CD4-positive, alpha-beta T cell (primary cell): ENCODE results near the gene WFDC1. TPM values are rescaled to one million over a fixed set of nuclear protein-coding genes. Genes with fewer than 3 reads are reported as not detected.

Experiments
- ATAC-seq: fragments of 200-7000 bp; cut with Tn5 transposase; one replicate; pipeline ENCODE4 v1.10.0; 2022; ENCODE audit warnings: mild to moderate bottlenecking; ENCODE audit not compliant: poor library complexity
- CTCF ChIA-PET: fragments of 350-600 bp; sonication (Branson Sonifier 250); formaldehyde crosslinking; loops from one replicate; lab custom pipeline; 2021; ENCODE audit warnings: antibody characterized with exemption, inconsistent platforms; lab: Charles Lee
- POLR2A ChIA-PET: fragments of 350-600 bp; sonication (Branson Sonifier 250); formaldehyde crosslinking; loops from one replicate; lab custom pipeline; 2021; ENCODE audit warnings: antibody characterized with exemption, inconsistent platforms; lab: Charles Lee
- DNase-seq, 14 experiments: peaks; one replicate each; pipeline ENCODE4 v3.0.0-alpha.2; 2013 to 2020; ENCODE audit warnings: mixed read lengths in 2 of 14
- H3K27ac ChIP-seq, 2 donors: one replicate each; pipeline versions ENCODE4 v1.5.1 to v1.7.0; 2013; ENCODE audit warnings: low read length in 2 of 2, low read depth in 1 of 2, mild to moderate bottlenecking in 1 of 2
- H3K27me3 ChIP-seq, 2 experiments: 1 replicate in 1 of 2; 2 replicates in 1 of 2; pipeline versions ENCODE4 v1.6.1 to v1.7.0; 2013; ENCODE audit warnings: low read length in 2 of 2, control low read depth in 1 of 2, mild to moderate bottlenecking in 1 of 2, moderate library complexity in 1 of 2; ENCODE audit not compliant: insufficient read depth in 2 of 2, control insufficient read depth in 1 of 2
- H3K36me3 ChIP-seq: one replicate; pipeline ENCODE4 v1.6.1; 2013; ENCODE audit warnings: low read length, control low read depth; ENCODE audit not compliant: insufficient read depth
- H3K4me1 ChIP-seq: one replicate; pipeline ENCODE4 v1.6.1; 2013; ENCODE audit warnings: low read length, control low read depth; ENCODE audit not compliant: insufficient read depth
- H3K4me3 ChIP-seq: one replicate; pipeline ENCODE4 v1.5.1; 2013; ENCODE audit warnings: mild to moderate bottlenecking, low read length, moderate library complexity
- H3K9me3 ChIP-seq, 2 experiments: 1 replicate in 1 of 2; 2 replicates in 1 of 2; pipeline versions ENCODE4 v1.6.1 to v1.7.0; 2013; ENCODE audit warnings: low read length in 2 of 2, mild to moderate bottlenecking in 2 of 2, control low read depth in 1 of 2, moderate library complexity in 1 of 2; ENCODE audit not compliant: control insufficient read depth in 1 of 2, insufficient read depth in 1 of 2
- H3K27ac Mint-ChIP-seq: one replicate; pipeline ENCODE4 v1.8.0; 2020; ENCODE audit warnings: mixed read lengths
- H3K27me3 Mint-ChIP-seq: one replicate; pipeline ENCODE4 v1.8.0; 2021; ENCODE audit warnings: mixed read lengths
- H3K36me3 Mint-ChIP-seq: one replicate; pipeline ENCODE4 v1.8.0; 2021; ENCODE audit warnings: low read depth, mixed read lengths
- H3K4me1 Mint-ChIP-seq: one replicate; pipeline ENCODE4 v1.8.0; 2021; ENCODE audit warnings: low read depth, mixed read lengths
- H3K4me3 Mint-ChIP-seq: one replicate; pipeline ENCODE4 v1.8.0; 2020; ENCODE audit warnings: mild to moderate bottlenecking, mixed read lengths
- H3K9me3 Mint-ChIP-seq: one replicate; pipeline ENCODE4 v1.8.0; 2020; ENCODE audit warnings: mixed read lengths
- CTCF ChIP-seq: fragments of 200-600 bp; IDR thresholded peaks from one replicate; pipeline ENCODE4 v1.8.0; 2022; ENCODE audit warnings: antibody characterized with exemption, mild to moderate bottlenecking
- intact Hi-C, 2 experiments: fragments of 100-400 bp; cut with DNase I in 1 of 2; cut with micrococcal nuclease in 1 of 2; formaldehyde crosslinking; loops; one replicate each; pipeline versions ENCODE4 v1.15.1 to v1.9.0; 2023 to 2025; cut with DNase I, micrococcal nuclease
- total RNA-seq, 174 experiments: library from RNA in 2 of 174; stranded (reverse) in 2 of 174; gene quantifications; one replicate each; pipeline ENCODE4 v1.2.3 and lab custom pipeline; 2021 to 2026

The WFDC1 gene
- total RNA-seq, 2 experiments from 2014 or later, result not detected

- H3K9me3 Mint-ChIP-seq, result no peaks in the 10 kb centered on the region
- no peak overlapping the region for H3K27ac ChIP-seq
- intact Hi-C loops, result loop anchor here (1.0 to 10.0 kb wide), 6 partner anchors 205 to 697 kb away; partner anchors contain the start of gene MEAK7 (in 1 of the 2)
- H3K4me1 ChIP-seq, result peaks cover 3% of the 10 kb centered on the region
- H3K27me3 Mint-ChIP-seq, result peaks cover 6% of the 10 kb centered on the region
- H3K4me3 ChIP-seq, result no peak overlapping the region
- H3K36me3 ChIP-seq, result no peaks in the 10 kb centered on the region
- no peaks in the 10 kb centered on the region for H3K36me3 Mint-ChIP-seq
- no peaks in the 10 kb centered on the region for H3K9me3 ChIP-seq
- ATAC-seq, result peak; percentile 69
- peak; percentile 92 for TF ChIP-seq CTCF
- peaks cover 0 to 3% of the 10 kb centered on the region in 2 experiments for H3K27me3 ChIP-seq
- peak; percentile 50 to 83 (median 68) for DNase-seq
- POLR2A ChIA-PET, result no interaction called here
- H3K4me3 Mint-ChIP-seq, result no peak overlapping the region
- CTCF ChIA-PET, result interaction anchor here (1.1 to 1.6 kb wide), 4 partner anchors 9 to 461 kb away, joined by 3 to 5 read pairs (median 4); no protein-coding TSS in a partner anchor
- no peak overlapping the region for H3K27ac Mint-ChIP-seq
- H3K4me1 Mint-ChIP-seq, result no peaks in the 10 kb centered on the region
Measured at GRCh38 chr16:84277244-84277823, 17.3 kb upstream of the WFDC1 start.

- CTCF ChIA-PET, result interaction anchor here (1.6 kb wide), 1 partner anchor 460 kb away, joined by 5 read pairs; no protein-coding TSS in a partner anchor
- Mint-ChIP-seq H3K4me3 (no peak overlapping the region), H3K9me3 (no peaks in the 10 kb centered on the region), H3K27me3 (peaks cover 7% of the 10 kb centered on the region), H3K27ac (no peak overlapping the region), H3K36me3 (no peaks in the 10 kb centered on the region), H3K4me1 (no peaks in the 10 kb centered on the region)
- peaks cover 0 to 3% of the 10 kb centered on the region in 2 experiments for H3K27me3 ChIP-seq
- H3K4me1 ChIP-seq, result peaks cover 3% of the 10 kb centered on the region
- H3K4me3 ChIP-seq, result no peak overlapping the region
- POLR2A ChIA-PET, result no interaction called here
- TF ChIP-seq CTCF, result no peak
- intact Hi-C loops, result loop anchor here (5.0 to 10.0 kb wide), 4 partner anchors 204 to 696 kb away; partner anchors contain the start of gene MEAK7 (in 1 of the 2)
- no peaks in the 10 kb centered on the region for H3K9me3 ChIP-seq
- DNase-seq, result no peak
- no peak overlapping the region for H3K27ac ChIP-seq
- H3K36me3 ChIP-seq, result no peaks in the 10 kb centered on the region
- no peak for ATAC-seq
Measured at GRCh38 chr16:84278333-84278732, 16.3 kb upstream of the WFDC1 start.

- Histone ChIP-seq H3K9me3 (no peaks in the 10 kb centered on the region), H3K4me3 (no peak overlapping the region), H3K36me3 (no peaks in the 10 kb centered on the region), H3K27ac (no peak overlapping the region), H3K4me1 (peaks cover 3% of the 10 kb centered on the region), H3K27me3 (peaks cover 0 to 3% of the 10 kb centered on the region in 2 experiments)
- TF ChIP-seq CTCF, result no peak
- intact Hi-C loops, result loop anchor here (5.0 to 10.0 kb wide), 4 partner anchors 203 to 696 kb away; partner anchors contain the start of gene MEAK7 (in 1 of the 2)
- H3K27me3 Mint-ChIP-seq, result peaks cover 13% of the 10 kb centered on the region
- DNase-seq (no peak), ATAC-seq (no peak)
- no peak overlapping the region for H3K4me3 Mint-ChIP-seq
- CTCF ChIA-PET, result no interaction called here
- no peaks in the 10 kb centered on the region for H3K4me1 Mint-ChIP-seq
- no peaks in the 10 kb centered on the region for H3K9me3 Mint-ChIP-seq
- H3K27ac Mint-ChIP-seq, result no peak overlapping the region
- H3K36me3 Mint-ChIP-seq, result no peaks in the 10 kb centered on the region
- POLR2A ChIA-PET, result no interaction called here
Measured at GRCh38 chr16:84278968-84279367, 15.7 kb upstream of the WFDC1 start.
